SU-DHL-6 (cell line): ENCODE results near the gene NCOA5.

Source experiments
- EZH2phosphoT487 ChIP-seq: fragments of 200-600 bp; sonication (generic), shearing (Covaris generic); conservative IDR thresholded peaks from 2 replicates; pipeline ENCODE4 v1.6.1; 2018; ENCODE audit warnings: mild to moderate bottlenecking, antibody characterized with exemption, low read length, moderate library complexity, mixed read lengths
- TF ChIP-seq, protein P1 (sequence below): fragments of 200-600 bp; sonication (generic); IDR thresholded peaks from one replicate; pipeline ENCODE4 v1.5.1; 2017; ENCODE audit warnings: antibody characterized with exemption, mild to moderate bottlenecking, low read length, moderate library complexity; ENCODE audit not compliant: insufficient read depth, poor library complexity, severe bottlenecking

DNA sequence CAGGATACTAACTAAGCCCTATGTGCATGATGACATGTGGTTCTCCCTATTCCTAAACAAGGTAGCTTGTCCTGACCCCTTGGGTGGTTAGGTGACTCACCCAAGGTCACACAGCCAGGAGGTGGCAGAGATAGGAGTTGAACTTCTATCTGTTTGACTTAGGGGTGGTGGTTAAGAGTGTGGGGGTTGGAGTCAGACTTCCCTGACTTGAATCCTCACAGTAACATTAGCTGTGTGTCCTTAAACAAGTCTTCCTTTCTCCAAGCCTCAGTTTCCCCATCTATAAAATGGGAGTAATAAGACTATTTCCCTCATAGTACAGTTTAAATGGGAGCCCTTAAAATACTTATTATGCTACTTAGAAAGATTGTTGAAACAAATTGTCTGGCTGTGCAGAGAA, 38.9 kb downstream of the NCOA5 start:
- TF ChIP-seq, protein P1, sequence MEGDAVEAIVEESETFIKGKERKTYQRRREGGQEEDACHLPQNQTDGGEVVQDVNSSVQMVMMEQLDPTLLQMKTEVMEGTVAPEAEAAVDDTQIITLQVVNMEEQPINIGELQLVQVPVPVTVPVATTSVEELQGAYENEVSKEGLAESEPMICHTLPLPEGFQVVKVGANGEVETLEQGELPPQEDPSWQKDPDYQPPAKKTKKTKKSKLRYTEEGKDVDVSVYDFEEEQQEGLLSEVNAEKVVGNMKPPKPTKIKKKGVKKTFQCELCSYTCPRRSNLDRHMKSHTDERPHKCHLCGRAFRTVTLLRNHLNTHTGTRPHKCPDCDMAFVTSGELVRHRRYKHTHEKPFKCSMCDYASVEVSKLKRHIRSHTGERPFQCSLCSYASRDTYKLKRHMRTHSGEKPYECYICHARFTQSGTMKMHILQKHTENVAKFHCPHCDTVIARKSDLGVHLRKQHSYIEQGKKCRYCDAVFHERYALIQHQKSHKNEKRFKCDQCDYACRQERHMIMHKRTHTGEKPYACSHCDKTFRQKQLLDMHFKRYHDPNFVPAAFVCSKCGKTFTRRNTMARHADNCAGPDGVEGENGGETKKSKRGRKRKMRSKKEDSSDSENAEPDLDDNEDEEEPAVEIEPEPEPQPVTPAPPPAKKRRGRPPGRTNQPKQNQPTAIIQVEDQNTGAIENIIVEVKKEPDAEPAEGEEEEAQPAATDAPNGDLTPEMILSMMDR, result no peak
- TF ChIP-seq EZH2phosphoT487, result no peak
